ENCODE measurements around the gene MYH7B.

DNA sequence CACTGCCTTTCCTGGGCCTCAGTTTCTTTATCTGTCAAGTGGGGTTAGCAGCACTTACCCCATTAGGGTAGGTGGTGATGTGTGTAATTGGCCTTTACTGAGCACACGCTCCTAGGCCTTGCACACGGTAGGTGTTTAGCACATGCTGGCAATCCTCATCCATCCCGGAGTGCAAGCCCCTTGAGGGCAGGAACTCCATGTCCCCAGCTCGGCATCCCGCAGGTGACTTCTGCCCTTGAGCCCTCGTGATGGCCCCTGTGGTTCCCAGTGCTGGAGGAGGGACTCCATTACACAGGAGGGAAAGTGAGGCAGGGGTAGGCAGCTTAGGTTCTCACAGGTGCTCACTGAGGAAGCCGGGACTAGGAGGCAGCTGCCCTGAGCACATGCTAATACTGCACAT lies 40.0 kb downstream of the MYH7B start:
- TF ChIP-seq, protein P1, sequence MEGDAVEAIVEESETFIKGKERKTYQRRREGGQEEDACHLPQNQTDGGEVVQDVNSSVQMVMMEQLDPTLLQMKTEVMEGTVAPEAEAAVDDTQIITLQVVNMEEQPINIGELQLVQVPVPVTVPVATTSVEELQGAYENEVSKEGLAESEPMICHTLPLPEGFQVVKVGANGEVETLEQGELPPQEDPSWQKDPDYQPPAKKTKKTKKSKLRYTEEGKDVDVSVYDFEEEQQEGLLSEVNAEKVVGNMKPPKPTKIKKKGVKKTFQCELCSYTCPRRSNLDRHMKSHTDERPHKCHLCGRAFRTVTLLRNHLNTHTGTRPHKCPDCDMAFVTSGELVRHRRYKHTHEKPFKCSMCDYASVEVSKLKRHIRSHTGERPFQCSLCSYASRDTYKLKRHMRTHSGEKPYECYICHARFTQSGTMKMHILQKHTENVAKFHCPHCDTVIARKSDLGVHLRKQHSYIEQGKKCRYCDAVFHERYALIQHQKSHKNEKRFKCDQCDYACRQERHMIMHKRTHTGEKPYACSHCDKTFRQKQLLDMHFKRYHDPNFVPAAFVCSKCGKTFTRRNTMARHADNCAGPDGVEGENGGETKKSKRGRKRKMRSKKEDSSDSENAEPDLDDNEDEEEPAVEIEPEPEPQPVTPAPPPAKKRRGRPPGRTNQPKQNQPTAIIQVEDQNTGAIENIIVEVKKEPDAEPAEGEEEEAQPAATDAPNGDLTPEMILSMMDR (IDR thresholded peaks at IDR 0.05), result no peak
- TF ChIP-seq POLR2A (IDR thresholded peaks at IDR 0.05), result no peak
